Endometrial microvascular endothelial cells (primary cell): Measurements from ENCODE around the gene TSPEAR. TPM values are rescaled to one million over a fixed set of nuclear protein-coding genes. Genes with fewer than 3 reads are reported as not detected.
"Not testable (repeated sequence)": the region's sequence is repeated elsewhere in the genome, so short reads cannot be mapped to it uniquely, and the experiment has no call there.

Experiments used
- in situ Hi-C: cut with HindIII; loops from 2 replicates; pipeline ENCODE4 v1.10.0; 2017; ENCODE audit warnings: low sequenced_read_pairs, low pct_unique_long_range_greater_than_20kb; ENCODE audit errors: inconsistent ontology term
- total RNA-seq: library from RNA; depleted of rRNA; stranded (reverse); fragments of >200 nt; gene quantifications from one replicate; pipeline ENCODE4 v1.2.3, GENCODE V29; 2015; ENCODE audit errors: inconsistent ontology term

TSPEAR gene
- total RNA-seq, 1 donor from 2014 or later: not detected

DNA sequence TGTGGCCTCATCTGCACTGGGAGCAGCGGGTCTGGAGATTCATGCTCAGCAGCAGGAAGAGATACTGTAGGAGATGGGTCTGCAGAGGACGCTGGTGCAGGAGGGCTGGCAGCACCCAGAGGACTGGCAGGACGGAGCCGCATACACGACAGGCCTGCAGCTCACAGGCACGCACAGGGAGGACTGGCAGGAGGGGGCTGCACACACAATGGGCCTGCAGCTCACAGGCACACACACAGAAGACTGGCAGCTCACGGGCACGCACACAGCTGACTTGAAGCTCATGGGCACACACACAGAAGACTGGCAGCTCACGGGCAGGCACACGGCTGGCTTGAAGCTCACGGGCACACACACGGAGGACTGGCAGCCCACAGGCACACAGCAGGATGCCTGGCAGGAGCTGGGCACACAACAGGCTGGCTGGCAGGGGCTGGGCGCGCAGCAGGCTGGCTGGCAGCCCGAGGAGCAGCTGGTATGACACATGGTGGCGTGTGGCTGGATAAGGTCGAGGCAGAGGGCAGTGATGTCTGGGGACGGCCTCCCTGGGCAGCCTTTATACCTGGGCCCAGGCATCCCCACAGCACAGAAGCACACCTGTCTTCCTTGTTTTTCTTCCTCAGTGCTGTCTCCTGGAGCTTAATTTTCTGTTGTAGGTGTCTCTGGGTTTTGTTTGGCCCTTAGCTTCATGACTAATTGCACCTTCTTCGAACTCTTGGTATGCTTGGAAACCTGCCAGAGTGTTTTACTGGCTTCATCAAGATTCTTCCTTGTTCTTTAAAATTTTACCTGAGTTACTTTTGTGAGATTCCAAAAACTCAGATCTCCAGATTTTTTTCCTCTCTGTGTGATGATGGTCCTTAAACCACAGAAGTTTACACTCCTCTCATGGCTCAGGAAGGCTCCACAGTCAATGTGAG is 44.7 kb downstream of the TSPEAR start, which contains the start of gene KRTAP12-2:
Gene KRTAP12-2 (minus strand): TSS at position 527 of the 920 bp plus-strand sequence. CDS start 41 bp downstream, at position 486.
- in situ Hi-C loops: no loop called here

DNA sequence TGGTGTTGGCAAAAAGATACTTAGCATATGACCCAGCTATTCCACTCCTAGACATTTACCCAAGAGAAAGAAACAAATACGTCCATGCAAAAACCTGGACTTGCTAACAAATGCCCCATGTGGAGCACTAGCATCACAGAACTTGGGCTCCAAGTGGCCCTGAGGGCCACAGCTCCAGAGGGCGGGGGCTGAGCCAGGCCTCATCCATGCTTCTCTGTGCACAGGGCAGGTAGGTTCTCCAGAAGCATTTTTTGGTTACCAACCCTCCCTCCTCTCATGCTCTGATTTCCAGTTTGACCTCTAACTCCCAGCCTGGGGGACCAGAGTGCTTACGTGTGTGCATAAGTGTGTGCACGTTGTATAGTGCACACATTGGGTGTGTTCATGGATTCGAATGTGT is 46.7 kb downstream of the TSPEAR start:
- in situ Hi-C loops: no loop called here

DNA sequence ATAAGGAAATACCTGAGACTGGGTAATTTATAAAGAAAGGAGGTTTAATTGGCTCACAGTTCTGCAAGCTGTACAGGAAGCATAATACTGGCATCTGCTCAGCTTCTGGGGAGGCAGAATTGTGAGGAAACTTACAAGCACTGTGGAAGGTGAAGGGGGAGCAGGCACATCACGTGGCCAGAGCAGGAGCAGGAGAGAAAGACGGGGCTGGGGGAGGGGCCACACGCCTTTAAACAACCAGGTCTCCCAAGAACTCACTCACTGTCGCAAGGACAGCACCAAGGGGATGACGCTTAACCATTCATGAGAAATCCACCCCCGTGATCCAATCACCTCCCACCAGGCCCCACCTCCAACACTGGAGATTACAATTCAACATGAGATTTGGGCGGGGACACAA is 49.8 kb downstream of the TSPEAR start:
- in situ Hi-C loops: not testable (repeated sequence)

DNA sequence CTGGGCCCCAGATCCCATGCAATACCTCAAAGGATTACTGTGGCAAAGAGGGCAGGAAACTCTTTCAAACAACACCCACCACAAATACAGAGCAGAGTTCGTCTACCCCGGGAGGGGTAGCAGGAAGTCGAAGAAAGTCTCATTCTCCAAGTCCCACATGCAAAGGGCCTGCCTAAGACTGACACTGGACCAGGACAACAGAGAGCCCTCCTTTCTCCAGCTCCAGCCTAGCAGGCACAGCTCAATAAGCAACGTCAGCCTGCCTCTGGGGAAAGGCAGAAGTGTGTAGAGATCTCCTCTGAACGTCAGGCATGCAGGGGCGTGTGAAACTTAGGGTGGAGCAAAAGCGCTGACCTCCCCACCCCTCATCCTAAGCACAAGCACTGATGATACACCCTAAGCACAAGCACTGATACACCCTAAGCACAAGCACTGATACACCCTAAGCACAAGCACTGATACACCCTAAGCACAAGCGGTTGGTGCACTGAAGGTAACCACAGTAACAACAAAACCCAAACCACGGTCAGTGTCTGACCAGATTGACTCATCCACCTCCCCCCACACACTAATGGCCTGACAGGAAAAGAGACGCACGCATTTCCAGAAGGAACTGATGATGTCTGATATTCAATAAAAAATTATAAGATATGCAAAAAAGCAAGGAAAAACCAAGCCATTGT is 52.3 kb downstream of the TSPEAR start:
- in situ Hi-C loops: no loop called here

DNA sequence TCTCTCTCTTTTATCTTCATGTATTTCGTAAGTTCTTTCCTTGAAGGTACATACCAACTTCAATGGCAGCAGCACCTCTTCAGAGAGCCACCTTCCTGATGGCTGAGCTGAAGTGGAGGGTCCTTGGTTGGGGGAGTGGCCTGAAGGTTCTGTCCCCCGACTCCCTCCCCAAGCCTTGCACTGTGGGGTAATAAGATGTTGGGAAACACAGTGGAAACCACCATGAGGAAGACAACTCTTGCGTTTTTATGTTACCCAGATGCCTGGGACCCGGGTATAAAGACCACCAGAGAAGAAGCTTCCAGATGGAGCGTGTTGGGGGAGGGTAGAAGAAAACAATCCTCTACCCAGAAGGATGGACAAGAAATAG is 52.8 kb downstream of the TSPEAR start:
- in situ Hi-C loops: no loop called here

DNA sequence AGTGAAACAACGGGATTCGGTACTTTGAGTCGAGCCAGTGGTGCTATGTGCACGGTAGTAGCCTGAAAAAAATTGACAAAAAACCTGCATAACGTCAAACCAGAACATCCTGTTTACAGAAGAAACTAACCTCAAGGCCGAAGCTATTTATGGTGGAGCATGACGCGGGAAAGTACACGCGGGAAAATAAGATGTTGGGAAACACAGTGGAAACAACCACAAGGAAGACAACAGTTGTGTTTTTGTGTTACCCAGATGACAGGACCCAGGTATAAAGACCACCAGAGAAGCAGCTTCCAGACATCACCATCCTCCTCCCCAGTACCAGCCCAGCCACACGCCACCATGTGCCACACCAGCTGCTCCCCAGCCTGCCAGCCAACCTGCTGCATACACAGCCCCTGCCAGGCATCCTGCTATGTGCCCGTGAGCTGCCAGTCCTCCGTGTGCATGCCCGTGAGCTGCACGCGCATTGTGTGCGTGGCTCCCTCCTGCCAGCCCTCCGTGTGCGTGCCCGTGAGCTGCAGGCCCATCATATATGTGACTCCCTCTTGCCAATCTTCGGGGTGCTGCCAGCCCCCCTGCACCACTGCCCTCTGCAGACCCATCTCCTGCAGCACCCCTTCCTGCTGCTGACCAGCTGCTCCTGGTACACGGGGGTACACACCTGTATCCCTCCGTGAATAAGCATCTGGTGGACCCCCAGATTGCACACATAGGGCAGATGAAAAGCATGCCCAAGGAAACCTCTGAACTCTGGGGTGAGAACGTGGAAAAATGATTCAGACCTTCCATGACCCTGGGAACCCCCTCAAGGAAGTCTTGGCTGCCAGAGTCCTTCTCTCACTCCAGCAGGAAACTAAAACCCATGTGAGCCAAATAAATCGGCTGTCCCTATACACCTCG is 53.5 kb downstream of the TSPEAR start, which contains the start of gene KRTAP12-3:
Gene KRTAP12-3 (plus strand): TSS at position 298 of the 906 bp plus-strand sequence. CDS start 48 bp downstream, at position 346.
- in situ Hi-C loops: no loop called here

DNA sequence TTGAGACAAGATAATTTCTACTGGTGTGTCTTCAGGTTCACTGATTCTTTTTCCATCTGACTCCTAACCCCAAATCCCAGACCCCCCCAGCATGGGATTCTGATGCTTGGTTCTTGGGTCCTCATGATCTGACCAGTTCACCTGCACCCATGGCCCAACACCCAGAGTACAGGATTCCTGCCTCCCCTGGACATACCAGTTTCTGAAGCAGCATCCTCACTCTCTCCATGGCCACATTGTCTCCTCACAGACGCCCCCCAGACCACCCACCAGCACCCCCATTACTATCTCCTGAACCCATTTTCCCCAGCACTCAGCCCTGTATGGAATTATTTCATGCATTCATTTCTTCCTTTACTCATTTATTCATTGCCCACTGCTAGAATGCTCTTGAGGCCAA is 54.5 kb downstream of the TSPEAR start:
- in situ Hi-C loops: no loop called here

DNA sequence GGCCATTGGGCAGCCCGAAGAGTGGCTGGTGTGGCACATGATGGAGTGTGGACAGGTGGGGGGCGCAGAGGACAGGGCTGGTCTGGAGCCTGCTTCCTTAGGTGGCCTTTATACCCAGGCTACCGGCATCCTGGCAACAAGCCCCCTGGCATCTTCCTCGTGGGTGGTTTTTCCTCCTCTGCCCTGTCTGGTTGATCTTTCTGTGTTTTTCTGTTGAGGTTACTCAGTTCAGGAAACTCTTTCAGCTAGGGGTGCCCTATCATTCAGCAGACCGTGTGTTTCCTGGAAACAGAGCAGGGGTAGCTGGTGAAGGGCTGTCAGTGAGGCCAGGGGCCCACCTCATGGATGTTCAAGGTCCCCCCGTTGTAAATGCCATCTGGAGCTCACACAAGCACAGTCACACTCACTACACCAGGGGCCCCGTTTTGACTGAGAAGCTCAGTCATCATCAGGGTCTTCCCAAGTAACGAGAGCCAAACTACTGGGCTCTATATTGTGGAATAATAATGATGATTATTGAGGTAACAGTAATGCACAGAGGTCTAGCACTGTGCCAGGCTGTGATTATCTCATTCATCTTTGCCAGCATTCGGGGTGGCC is 56.7 kb downstream of the TSPEAR start, which contains the start of gene KRTAP12-4:
Gene KRTAP12-4 (minus strand): TSS at position 84 of the 600 bp plus-strand sequence. CDS start 45 bp downstream, at position 39.
- in situ Hi-C loops: no loop called here

DNA sequence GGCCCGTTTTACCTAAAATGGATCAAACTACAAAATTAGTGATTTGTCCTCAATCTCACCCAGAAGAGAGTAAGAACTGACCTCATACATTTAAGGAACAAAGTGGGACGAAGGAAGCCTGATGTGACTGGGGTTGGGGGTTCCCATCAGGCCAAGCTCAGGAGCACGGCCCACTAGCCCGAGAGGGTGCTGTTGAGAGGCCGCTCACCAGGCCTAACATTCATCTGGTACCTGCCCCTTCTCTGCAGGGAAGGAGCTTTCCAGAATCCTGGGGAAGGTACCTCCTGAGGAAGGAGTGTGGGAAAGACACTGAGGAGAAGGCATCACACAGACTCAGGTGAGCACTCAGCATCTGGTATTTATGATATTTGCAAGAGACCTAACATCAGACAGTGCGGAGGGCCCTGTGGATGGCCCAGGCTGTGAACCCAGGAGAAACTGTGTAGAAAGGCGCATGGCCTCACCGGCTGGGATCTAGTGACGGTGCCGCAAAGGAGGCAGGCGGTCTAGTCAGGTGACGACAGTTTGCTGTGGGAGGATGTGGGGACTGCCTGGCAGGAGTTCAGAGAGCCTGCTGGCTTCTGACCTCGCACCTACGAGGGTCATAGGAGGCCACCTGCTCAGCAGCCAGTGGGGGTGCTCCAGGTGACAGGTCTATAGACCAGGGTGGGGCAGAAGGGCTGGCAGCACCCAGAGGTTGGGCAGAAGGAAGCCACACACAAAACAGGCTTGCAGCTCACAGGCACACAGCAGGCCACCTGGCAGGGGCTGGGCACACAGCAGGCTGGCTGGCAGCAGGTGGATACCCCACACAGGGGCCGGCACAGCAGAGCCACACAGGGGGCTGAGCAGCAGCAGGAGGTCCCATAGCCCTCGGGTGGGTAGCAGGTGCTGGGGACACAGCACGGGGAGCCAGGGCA is 57.5 kb downstream of the TSPEAR start:
- in situ Hi-C loops: no loop called here

DNA sequence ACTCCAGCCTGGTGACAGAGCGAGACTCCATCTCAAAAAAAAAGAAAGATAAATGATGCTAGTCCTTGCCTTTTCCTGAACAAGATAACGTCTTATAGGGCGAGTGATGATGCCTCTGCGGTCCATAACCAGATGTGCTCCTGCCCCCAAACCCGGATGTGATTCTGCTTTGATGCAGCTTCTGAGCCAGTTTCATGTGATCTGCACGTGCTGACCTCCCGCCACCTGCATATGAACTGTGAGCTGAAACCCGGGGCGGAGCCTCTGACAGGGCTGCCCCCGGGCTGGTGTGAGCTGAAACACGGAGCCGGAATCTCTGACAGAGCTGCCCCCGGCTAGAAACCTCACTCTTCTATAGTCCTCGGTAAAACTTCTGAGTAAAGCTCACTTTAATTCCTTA is 58.2 kb downstream of the TSPEAR start:
- in situ Hi-C loops: no loop called here

DNA sequence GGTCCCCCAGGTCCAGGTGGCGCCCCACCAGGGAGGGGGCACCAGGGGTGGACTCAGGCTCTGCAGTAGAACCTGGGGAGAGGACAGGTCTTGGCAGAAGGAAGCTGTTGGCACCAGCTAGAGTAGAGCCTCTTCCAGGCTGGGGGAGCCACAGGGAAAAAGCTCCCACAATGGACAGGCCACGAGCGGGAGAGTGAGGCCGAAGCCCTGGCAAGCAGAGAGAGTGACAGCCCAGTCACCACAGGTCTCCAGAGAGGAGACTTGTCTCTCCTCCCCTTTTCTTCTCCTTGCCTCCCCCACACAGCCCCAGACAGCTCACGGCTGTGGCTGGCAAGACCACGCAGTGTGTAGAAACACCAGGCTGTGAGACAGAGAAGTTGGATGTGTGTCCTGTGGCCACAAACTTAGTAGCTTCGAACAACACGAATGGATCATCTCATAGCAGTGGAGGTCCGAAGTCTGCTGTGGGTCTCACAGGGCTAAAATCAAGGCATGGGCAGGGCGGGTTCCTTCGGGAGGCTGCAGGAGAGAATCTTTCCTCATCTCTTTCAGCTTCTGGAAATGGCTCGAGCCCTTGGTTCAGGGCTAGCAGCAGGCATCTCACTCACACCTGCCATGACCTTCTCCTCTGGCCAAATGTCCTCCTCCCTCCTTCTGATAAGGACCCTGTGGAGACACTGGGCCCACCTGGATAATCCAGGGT is 60.2 kb downstream of the TSPEAR start:
- in situ Hi-C loops: no loop called here

DNA sequence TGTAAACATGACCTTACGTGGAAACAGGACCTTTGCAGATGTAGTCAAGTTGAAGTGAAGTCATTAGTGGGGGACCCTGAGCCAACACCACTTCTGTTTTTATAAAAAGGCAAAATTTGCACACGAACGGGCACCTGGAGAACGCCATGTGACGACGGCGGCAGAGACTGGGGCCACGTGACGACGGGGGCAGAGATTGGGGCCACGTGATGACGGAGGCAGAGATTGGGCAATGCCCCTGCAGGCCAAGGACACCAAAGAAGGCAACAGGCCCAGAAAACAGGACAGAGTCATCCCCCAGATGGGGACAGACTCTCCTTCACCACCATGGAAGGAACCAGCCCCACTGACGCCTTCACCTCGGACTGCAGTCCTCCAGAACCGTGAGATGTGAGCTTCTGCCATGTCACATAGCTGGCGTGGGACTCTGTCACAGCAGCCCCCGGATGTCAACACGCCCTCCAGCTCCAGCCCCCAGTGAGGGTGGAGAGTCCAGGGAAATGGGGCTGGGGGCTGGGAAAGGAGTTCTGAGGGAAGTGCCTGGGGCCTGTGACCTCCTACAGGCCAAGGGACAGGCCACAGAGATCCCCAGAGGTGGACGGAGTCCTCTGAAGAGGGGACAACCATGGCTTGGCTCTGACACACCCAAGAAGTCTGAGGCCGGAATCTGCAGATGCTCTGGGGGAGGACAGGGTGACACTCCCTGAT is 61.0 kb downstream of the TSPEAR start:
- in situ Hi-C loops: no loop called here

DNA sequence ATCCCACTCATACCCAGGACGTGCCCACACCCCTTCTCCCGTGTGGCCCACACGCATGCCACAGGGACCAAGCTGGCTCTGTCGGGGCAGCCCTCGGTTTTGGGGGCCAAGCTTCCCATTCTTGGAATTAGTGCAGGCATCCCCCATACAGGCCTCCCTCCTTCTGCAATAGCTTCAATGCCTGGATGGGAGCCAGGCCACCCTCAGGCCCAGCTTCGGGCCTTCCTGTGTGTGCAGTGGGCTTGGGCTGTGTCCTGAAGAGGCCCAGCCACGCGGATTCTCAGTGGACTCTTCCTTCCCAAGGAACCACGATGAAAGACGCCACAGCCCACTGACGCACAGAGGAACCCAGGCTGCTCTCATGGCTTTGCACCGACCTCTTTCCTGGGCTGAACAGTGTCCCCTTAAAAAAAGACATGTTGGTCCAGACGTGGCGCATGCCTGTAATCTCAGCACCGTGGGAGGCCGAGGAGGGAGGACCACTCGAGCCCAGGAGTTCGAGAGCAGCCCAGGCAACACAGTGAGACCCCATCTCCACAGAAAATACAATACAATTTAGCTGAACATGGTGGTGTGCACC is 61.8 kb downstream of the TSPEAR start:
- in situ Hi-C loops: no loop called here

DNA sequence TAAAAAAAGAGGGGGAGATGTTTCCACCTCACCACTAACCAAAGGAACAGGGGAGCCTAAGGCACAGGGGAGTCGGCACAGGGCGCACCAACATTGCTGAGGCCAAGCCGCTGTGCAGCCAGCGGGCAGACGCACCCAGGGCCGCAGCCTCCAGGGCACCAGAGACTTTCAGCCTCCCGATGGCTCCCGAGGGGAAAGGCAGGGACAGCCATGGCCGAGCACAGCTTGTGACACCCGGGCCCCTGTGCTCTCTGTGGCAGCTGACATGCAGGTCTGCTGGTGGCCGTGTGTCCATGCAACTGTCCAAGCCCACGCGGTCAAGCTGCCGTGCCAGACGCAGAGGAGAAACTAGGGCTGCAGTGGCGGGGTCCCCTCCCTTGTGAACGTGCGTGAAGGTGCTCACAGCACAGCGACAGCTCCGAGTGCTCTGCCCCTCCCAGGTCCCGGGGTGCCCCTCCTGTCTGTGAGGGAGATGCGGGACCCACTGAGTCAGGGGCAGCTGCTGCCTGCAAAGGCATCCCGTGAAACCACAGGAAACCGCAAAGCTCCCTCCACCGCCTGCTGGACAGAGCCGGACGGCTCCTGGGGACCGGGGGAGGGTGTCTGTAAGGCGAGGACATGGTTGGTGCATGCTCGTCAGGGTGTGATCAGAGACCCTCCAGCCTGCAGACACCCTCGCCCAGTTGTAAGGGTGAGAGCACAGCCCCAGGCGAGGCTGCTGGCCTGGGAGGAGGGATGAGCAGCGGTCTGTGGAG is 62.6 kb downstream of the TSPEAR start:
- in situ Hi-C loops: no loop called here

DNA sequence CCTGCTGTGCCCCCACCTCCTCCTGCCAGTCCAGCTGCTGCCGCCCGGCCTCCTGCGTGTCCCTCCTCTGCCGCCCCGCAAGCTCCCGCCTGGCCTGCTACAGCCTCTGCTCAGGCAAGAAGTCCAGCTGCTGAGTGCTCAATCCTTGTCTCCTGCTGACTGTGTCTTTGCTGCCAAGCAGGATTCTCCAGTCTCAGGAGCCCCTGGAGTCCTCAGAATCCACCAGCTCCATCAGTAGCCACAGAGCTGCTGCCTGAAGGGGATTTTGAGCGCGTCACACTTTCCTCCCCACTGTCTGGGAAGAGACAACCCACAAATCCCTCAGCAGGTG is 64.2 kb downstream of the TSPEAR start:
- in situ Hi-C loops: no loop called here
